GM19240 (cell line): ENCODE results near the gene BCAP29.
A peak's percentile ranks its signal among the peaks of the same experiment; 100 is the strongest.
"Not testable (repeated sequence)": the region's sequence is repeated elsewhere in the genome, so short reads cannot be mapped to it uniquely, and the experiment has no call there.

Experiments used
- DNase-seq: peaks from one replicate; pipeline ENCODE4 v3.0.0; 2011; ENCODE audit warnings: low spot score; ENCODE audit not compliant: insufficient read length

BCAP29 gene

GRCh38 chr7:107579885-107580715 is at the start of gene BCAP29:
Gene BCAP29, plus strand, starts transcription at chr7:107580246. Its CDS starts 527 bp downstream, at chr7:107580773.
- DNase-seq = peak; percentile 25

- DNase-seq = no peak
Measured at GRCh38 chr7:107530751-107531150, 49.3 kb upstream of the BCAP29 start.

DNA sequence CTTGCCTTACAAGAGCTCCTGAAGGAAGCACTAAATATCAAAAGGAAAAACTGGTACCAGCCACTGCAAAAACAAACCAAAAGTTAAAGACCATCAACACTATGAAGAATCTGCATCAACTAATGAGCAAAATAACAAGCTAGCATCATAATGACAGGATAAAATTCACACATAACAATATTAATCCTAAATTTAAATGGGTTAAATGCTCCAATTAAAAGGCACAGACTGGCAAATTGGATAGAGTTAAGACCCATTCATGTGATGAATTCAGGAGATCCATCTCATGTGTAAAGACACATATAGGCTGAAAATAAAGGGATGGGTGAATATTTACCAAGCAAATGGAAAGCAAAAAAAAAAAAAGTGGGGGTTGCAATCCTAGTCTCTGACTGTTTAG is 45.9 kb upstream of the BCAP29 start:
- no peak for DNase-seq

DNA sequence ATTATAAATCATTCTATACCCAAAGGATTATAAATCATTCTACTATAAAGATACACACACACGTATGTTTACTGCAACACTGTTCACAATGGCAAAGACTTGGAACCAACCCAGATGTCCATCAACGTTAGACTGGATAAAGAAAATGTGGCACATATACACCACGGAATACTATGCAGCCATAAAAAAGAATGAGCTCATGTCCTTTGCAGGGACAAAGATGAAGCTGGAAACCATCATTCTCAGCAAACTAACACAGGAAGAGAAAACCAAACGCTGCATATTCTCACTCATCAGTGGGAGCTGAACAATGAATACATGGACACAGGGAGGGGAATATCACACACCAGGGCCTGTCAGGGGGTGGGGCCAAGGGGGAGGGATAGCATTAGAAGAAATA is 42.8 kb upstream of the BCAP29 start:
- not testable (repeated sequence) for DNase-seq

GRCh38 chr7:107538001-107538400 is 42.0 kb upstream of the BCAP29 start:
- DNase-seq = no peak

- no peak for DNase-seq
Measured at GRCh38 chr7:107543338-107543993, 36.6 kb upstream of the BCAP29 start.

DNA sequence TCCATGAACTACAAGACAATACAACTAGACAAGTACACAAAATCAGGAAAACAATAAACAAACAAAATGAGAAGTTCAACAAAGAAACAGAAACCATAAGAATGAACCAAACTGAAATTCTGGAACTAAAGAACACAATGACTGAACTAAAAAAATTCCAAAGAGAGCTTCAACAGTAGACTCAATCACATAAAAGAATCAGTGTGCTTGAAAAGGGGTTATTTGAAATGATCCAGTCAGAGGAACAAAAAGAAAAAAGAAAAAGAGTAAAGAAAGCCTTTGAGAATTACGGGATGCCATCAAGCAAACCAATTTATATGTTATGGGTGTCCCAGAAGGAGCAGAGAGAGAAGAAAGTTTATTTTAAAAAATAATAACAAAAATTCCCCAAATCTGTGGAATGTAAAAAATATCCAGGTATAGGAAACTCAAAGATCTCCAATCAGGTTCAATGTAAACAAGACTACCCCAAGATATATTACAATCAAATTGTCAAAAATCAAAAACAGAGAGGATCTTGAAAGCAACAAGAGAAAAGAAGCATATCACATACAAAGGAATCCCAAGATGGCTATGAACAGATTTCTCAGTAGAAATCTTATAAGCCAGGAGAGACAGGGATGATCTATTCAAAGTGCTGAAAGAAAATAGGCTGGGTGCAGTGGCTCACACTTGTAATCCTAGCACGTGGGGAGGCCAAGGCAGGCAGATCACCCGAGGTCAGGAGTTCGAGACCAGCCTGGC is 35.0 kb upstream of the BCAP29 start:
- DNase-seq = no peak

GRCh38 chr7:107551936-107552335 is 28.1 kb upstream of the BCAP29 start:
- DNase-seq = no peak

GRCh38 chr7:107555893-107556292 is 24.2 kb upstream of the BCAP29 start:
- DNase-seq = no peak

DNA sequence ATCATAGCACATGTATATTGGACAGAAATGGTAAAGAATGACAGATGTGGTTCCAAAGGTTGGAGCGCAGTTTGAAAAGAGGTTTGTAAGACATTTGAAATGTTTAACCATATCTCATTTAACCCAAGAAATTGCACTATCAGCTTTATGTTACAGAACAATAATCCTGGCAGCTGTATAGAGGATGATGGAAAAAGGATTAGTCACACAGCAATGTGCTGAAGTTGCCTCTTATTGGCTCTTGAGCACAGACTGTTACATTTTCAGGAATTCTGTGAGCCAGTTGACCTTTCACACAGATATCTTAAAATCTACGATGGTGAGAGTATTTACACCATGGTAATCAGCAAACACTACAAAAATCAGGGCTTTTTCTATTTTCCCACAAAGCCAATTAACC is 20.2 kb upstream of the BCAP29 start:
- no peak for DNase-seq

- no peak for DNase-seq
Measured at GRCh38 chr7:107560898-107561516, 19.0 kb upstream of the BCAP29 start.

DNA sequence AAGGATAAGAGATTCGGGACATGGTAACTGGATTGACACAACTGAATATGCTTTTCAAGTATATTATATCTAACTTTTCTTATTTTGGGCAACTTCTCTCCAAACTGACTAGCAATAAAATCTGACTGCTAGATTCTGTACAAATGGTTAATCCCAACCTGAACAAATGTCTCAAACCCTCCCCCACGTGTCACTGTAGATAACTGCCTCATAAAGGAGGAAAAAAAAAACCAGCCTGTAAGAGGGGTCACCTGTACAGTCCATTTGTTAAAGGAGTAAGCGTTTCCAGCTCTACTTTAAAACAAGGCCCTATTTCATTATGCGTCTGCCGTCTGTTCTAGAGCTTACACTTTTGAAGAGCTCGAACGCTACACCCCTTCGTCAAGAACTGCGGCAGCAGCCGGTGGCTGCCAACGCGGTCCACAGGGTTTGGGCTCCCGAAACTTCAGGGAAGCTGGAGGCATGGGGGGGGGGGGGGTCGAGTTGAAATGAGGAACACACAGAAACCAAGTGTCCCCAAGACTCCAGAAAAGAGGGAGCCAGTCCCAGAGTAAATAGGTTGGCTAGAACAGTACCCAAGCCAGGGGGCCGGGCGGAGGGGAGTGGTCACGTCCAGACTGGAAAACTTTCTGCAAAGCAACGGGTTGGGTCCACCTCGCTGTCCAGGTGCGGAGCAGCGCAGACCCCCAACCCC is 16.8 kb upstream of the BCAP29 start:
- DNase-seq = no peak

DNA sequence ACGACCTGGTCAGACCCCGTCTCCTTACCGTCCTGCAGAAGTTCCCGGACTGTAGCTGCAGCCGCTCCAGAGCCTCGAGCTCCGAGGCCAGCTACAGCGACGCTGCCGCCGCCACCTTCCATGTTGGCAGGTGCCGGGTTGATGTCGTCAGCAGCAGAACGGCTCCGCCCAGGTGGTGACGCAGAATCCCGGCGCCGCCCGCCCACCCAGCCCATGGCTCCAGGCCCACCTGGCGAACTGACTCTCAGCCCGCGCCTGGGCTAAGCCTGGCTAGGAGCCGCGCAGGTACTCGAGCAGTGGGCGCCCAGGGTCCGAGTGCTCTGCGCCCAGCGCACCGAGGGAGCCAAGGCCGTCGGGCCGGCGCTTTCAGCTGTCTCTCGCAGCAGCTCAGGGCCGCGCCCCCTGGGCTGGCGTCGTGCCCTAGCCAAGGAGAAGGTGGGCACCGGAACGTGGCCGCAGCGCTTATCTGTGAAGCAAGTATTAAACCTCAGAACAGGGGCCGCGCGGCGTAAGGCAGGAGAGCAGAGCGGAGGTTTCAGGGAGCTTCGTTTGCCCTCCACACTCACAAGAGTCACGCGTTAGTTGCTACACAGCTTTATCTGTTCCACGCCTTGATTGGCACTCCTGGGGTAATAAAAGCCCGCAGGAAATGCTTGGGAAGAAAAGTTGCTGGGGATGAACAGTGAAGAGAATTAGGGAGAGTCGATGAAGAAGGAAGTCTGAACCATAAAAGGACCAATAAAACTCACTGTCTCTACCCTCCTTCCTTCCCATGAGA is 16.1 kb upstream of the BCAP29 start, which contains the start of the genes COG5 and DUS4L:
TSS of gene COG5 (minus strand) at position 146 of the 778 bp plus-strand sequence. CDS start at position 122, 24 bp downstream.
TSS of gene DUS4L (plus strand) at position 197 of the 778 bp plus-strand sequence. CDS start 3,100 bp downstream, outside the sequence.
- DNase-seq = peak; percentile 48

- DNase-seq = no peak
Measured at GRCh38 chr7:107564553-107565298, 15.3 kb upstream of the BCAP29 start.

DNA sequence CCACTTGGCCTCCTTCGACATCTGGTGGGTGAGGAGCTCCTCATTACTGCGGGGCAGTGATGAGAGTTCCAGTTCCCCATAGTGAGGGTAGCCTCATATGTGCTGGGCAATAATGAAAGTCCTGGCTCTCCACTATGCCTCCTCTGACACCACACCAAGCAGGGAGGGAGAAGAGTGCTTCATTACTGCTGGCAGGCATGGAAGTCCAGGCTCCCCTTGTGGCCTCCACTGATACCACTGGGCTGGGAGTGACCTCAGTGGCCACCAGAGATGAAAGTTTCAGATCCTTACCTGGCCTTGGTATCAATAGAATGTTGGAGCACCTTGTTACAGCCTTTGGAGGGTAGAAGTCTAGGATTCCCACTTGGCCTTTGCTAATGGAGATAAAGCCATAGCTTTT is 9.7 kb upstream of the BCAP29 start:
- DNase-seq = no peak

DNA sequence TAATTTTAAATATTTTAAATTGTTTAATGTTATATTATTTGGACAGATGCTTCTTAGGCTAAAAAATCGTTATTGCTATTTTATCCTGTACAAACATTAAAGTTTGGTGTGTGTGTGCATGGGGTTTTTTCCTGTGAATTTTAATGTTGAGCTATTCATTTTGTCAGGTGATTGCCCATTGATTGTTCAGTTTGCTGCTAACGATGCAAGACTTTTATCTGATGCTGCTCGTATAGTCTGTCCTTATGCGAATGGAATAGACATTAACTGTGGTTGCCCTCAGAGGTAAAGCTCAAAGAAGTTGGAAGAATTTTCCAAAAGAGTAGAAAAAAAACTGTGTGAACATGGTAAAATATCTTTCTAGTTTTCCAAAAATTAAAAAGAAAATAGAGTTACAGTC is 6.5 kb upstream of the BCAP29 start:
- no peak for DNase-seq

- no peak for DNase-seq
Measured at GRCh38 chr7:107579554-107579884, 527 bp upstream of the BCAP29 start.

DNA sequence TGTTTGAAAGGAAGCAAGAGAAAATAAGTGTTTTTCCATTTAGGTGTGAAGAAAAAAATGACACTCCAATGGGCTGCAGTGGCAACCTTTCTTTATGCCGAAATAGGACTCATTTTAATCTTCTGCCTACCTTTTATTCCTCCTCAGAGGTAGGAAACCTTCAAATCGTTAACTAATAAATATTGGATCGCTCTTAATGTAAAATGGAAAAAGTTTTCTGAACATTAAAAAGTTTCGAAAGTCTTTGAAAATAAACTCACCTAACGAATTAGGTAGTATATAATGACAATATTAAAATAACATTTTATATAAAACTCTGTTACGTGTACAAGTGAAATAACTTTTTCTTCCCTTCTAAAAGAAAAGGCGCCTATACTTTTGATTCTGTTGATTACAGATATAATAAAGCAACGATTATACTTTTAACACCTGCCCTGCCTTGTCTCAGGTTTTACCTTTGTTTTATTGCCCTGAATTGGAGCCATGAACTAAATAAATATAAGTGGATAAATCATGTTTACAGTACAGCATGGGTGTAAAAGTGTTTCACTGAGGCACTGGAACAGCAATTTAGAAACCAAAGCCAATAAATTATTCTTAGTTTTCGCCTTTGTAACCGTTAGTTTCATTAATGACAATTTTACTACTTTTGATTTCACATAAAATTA is 804 bp downstream of the BCAP29 start:
- no peak for DNase-seq
